Stimulated activated CD8-positive, alpha-beta memory T cell treated with anti-CD3 and anti-CD28 coated beads, Interleukin-4, amount 100 ng/mL, for 1 hour (primary cell): ENCODE data around the gene MPRIP.

Source experiments
- DNase-seq, 2 donors: peaks; one replicate each; pipeline ENCODE4 v3.0.0-alpha.2; 2020; ENCODE audit warnings: low read depth in 2 of 2, low spot score in 1 of 2

The MPRIP gene

GRCh38 chr17:17161759-17162158, 119.5 kb downstream of the MPRIP start:
- DNase-seq: no peak

GRCh38 chr17:17164156-17164555, 121.9 kb downstream of the MPRIP start:
- no peak for DNase-seq

- DNase-seq: no peak
Measured at GRCh38 chr17:17164676-17165075, 122.4 kb downstream of the MPRIP start.

- no peak for DNase-seq
Measured at GRCh38 chr17:17165666-17166308, 123.5 kb downstream of the MPRIP start.

DNA sequence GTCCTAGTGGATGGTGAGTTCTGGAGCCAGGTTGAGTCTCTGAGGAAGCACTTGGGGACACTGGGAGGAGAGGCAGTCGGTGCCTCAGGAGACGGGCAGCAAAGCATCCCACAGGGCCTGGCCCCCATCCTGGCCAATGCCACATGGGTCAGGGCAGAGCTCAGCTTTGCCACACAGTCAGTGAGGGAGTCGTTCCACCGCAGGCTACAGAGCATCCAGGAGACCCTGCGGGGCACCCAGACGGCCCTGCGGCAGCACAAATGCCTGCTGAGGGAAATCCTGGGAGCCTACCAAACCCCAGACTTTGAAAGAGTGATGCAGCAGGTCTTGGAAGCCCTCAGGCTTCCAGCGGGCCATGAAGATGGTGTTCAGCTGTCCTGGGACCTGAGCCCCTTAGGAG, 124.2 kb downstream of the MPRIP start:
- no peak for DNase-seq

- DNase-seq: no peak
Measured at GRCh38 chr17:17167356-17167755, 125.1 kb downstream of the MPRIP start.

DNA sequence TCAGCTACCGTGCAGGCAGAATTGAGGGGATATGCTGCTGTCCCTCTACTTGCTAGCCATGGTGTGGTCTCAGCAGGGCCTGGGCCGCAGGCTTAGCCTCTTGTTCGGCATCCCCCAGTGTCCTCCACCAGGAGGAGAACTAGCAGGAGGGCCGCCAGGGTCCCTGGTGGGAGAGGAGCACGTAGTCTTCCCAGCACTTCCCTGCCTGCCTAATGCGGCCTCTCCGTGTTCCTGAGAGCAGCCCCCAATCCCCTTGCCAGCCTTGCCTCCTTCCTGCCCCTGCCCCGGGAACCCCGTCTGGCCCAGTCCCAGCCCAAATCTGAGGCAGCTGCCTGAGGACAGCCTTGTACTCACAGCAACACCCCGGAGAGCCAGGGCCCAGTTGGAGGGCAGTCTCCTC, 125.7 kb downstream of the MPRIP start:
- no peak for DNase-seq

DNA sequence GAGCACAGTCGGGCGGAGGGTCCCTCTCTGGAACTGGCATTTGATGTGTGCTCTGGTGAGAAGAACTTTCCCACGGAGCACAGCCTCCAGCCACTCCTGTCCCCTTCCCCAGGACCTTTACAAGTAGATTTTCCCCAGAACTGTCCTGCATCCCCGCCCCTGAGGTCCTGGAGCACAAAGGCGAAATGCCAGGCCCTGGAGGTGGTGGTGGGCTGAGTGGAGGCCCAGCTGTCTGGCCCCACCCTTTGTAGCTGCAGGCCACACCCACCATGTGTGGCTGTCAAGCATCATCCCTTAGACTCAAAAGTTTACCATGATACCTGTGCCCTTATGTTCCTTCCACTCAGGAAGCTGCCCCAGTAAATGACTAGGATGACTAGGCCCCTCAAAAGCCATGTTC, 126.1 kb downstream of the MPRIP start:
- no peak for DNase-seq

DNA sequence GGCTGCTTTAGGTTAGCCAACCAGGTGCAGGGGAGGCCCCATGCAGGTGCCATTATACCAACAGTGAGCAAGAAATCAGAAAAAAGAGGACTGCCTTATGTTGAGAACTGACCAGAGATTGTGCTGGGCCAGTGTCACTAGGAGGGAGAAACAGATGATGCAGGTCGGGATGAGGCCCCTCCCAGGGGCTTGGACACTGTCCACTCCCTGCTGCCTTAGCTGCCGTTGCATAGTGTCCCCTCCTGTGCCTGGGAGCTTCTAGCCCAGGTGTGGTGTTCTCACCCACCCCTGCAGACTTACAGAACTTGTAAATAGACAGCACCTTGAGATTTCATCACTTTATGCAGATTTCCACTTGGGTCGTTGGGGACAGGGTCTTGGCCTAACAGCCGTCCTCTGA, 127.1 kb downstream of the MPRIP start:
- DNase-seq: no peak

- no peak for DNase-seq
Measured at GRCh38 chr17:17170346-17170985, 128.2 kb downstream of the MPRIP start.

- DNase-seq: no peak
Measured at GRCh38 chr17:17171186-17171585, 128.9 kb downstream of the MPRIP start.

GRCh38 chr17:17172001-17172939, 130.0 kb downstream of the MPRIP start:
- no peak for DNase-seq

DNA sequence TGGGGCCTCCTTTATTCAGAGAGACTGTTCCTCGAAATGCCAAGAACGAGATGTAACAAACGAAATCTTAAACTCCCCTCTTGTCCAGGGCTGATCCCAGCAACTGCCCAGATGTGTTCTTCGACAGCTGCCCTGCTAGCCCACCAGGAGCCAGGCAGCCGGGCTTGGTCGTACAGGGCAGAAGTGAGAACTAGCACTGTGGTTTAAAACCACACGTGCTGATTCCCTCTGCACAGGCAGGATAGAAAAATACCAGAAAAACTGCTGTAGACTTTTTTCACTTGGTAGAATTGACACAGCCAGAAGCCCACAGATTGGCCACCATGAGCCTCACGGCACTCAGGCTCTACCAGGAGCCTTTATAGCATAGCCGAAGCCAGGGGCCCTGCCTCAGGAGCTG, 130.7 kb downstream of the MPRIP start:
- DNase-seq: no peak

DNA sequence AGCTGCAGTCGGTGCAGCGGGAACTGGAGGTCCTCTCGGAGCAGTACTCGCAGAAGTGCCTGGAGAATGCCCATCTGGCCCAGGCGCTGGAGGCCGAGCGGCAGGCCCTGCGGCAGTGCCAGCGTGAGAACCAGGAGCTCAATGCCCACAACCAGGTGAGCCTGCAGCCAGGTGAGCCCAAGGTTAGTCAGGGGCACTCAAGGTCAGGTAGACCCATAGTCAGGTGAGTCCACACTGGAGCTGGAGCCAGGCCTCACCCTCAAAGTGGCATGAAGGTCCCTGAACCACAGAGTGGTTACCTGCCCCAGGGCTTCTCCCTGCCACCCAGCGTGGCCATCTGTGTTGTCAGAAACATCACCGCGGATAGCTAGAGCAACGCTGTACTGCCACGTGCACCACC, 131.7 kb downstream of the MPRIP start:
- no peak for DNase-seq

DNA sequence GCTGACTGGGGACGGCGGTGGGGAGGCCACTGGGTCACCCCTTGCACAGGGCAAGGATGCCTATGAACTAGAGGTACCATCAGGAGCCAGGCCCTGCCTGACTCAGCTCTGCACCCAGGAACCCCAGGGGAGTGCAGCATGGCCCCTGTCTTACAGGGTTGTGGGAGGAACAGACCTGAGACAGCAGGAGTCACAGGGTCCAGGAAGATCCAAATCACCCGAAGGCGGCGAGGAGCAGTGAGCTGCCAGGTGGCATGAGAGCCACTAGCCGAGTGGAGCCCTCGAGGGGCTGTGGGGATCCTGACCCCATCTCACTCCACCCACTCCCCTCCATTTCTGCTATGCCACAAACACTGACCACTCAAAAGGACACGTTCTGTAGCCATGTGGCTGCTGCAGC, 133.1 kb downstream of the MPRIP start:
- DNase-seq: no peak

GRCh38 chr17:17175917-17176316, 133.7 kb downstream of the MPRIP start:
- DNase-seq: no peak

GRCh38 chr17:17176341-17176740, 134.1 kb downstream of the MPRIP start:
- no peak for DNase-seq

- DNase-seq: no peak
Measured at GRCh38 chr17:17177176-17177575, 134.9 kb downstream of the MPRIP start.

DNA sequence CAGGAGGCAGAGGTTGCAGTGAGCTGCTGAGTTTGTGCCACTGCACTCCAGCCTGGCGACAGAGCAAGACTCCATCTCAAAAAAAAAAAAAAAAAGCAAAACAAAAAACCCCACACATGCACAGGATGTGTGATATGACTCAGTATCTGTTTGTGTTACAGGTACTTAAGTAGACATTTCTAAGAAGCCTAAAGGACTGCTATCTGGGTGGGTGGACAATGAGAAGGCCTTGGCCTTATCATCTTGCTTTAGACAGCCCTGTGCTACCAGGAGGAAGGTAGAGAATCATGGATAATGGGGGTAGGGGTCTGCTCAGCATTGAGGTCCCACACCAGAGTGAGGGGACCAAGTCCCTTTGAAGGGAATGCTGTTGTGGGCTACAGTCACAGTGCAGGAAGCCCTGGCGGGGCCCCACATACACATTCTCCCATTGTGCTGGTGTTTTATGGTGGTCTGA, 137.1 kb downstream of the MPRIP start:
- DNase-seq: no peak

DNA sequence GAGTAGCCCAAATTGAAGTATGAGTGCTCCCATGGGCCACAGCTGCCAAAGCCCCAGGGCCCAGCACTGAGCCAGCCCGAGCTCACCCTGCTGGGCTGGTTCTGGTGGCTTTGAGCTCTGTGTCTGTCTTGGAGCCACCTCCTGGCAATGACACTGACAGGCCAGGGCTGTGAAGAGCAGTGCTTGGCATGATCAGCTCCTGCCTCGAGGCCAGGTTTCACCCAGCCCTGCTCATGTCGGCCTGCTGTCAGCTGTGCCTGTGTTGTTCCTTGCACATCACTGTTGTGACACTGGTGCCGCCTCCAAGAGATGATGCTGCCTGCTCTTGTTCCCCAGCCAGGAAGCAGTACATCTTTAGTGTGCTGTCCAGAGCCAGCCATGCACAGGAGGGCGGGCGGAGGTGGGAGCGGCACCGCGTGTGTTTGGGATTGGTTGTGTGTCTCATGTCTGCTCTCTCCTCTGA, 137.9 kb downstream of the MPRIP start:
- DNase-seq: no peak

DNA sequence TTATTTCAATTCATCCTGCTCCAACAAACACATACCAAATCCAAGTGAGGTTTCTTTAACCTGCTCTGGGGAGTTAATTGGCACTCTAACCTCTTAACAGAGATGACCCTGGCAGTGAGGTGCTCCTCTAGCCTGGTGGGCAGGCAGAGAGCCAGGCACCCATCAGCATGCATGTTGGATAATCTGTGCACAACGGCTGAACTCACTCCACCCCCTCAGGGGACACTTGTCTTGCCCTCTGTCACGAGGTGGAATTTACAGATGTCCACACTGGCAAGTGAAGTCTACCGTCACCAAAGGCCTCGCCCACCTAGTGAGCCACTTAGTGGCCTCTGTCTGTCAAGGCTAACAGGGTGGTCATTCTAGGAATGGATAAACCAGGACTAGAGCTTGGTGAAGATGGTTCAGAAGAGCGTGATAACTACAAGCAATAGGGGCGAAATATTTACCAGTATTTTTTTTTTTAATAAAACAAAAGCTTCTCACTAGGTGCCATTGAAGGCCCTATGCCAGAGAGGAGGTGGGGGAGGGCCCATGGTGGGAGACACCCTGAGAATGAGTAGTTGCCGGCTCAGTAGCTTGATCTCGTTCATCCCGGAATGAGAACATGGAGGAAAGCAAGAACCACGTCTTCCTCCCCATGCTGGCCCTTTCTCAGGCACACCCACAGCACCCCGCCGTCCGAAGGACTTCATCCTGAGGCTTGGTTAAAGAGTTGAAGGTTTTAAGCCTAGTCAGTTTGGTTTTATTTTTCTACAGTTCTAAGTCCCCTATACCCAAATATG, 138.7 kb downstream of the MPRIP start:
- DNase-seq: no peak
